CD1c-positive myeloid dendritic cell (primary cell): Measurements from ENCODE around the gene PDCD1LG2.
"Not testable (repeated sequence)": the region's sequence is repeated elsewhere in the genome, so short reads cannot be mapped to it uniquely, and the experiment has no call there.

ENCODE experiments used
- DNase-seq: peaks from one replicate; pipeline ENCODE4 v3.0.0-alpha.2; 2016; ENCODE audit errors: extremely low spot score

The PDCD1LG2 gene

DNA sequence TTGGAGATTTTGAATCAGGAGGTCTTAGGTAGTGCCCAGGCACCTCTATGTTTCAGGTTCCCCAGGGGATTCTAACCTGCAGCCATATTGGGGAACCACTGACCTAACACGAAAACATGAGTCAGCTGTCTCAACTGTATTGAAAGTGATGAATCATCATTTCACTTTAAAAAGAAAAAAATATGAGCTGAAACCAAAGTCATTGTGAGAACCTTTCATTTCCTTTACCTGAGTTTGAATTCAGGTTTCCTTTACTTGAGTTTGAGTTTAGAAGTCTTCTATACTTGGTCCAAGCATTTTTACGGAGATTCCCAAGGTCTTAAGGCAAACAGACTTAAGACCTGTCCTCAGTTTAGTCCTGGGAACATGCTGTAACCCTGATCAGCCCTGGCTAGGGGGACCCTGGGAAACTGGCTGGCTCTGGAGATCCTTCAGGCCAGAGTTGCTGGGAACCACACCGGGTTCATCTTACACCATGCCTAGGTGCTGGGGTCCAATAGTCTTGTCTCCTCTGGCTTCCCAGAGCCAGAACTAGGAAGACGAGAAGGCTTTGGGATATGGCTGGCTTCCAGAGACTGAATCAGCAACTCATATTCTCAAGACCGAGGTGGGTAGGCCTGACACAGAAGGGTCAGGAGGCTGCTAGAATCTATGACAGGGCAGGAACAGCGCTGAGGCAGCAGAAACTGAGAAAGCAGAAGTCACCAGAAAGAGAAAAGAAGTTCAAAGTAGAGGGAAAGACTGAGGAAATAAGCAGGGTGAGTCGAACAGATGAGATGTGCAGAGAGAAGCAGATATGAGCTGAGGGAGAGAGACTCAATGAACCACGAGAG lies 16.4 kb upstream of the PDCD1LG2 start:
- DNase-seq, result peak; percentile 84

DNA sequence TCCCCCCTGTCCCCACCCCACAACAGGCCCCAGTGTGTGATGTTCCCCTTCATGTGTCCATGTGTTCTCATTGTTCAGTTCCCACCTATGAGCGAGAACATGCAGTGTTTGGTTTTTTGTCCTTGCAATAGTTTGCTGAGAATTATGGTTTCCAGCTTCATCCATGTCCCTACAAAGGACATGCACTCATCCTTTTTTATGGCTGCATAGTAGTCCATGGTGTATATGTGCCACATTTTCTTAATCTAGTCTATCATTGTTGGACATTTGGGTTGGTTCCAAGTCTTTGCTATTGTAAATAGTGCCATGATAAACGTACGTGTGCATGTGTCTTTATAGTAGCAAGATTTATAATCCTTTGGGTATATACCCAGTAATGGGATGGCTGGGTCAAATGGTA lies 15.6 kb upstream of the PDCD1LG2 start:
- not testable (repeated sequence) for DNase-seq

DNA sequence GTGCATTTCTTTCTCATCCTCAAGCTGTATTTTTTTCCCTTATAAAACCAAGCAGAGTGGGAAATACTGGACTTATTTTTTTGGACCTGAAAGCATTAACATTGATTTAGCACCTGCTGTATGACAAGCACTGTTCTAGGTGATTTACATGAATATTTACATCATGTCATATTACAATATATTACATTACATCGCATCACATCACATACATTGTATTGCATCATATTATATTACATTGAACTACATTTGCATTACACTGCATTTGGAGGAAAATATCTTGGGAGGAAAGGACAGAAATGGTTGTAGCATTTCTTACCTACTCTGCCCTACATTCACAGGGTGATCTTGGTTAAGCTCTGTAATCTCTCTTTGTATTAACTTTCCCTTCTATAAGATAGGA lies 11.2 kb upstream of the PDCD1LG2 start:
- no peak for DNase-seq

GRCh38 chr9:5499889-5500398 lies 10.4 kb upstream of the PDCD1LG2 start:
- DNase-seq, result no peak

GRCh38 chr9:5500441-5501235 lies 9.7 kb upstream of the PDCD1LG2 start:
- no peak for DNase-seq

DNA sequence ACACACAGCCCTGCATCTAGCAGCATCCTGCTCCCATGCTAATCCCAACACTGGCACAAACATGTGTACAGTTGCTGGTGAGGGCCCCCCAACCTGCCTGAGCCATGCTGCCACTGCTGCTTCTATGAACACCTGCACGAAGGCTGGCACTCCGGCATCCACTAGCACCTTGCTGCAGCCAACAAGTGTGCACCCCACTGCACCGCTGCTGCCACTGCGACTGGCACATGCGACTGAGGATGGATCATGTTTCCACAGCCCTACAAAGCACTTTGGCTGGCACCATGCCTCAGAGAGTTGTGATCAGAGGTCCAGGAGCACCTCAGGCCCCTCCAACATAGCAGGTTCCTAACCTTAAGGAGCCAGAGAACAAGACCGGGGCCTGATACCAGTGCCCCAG lies 7.8 kb upstream of the PDCD1LG2 start:
- DNase-seq, result no peak

GRCh38 chr9:5509573-5509972 lies 758 bp upstream of the PDCD1LG2 start:
- no peak for DNase-seq

DNA sequence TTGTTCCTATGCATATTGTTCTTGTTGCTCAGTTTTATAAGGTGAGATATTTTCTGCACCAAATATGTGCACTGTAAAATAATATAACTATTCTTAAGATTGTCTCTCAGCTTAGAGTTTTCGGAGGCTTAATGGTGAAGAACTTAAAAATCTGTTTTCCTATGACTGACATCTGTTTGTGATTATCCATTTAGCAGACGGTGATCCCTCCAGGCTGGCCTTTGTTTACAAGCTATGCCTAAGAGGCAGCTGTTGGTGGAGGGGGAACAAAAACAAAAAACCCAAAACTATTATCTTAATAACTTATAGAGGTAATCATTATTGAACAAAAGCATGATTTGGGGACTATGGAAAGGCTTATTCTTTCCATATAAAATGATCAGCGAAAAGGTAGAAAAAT lies 658 bp downstream of the PDCD1LG2 start:
- DNase-seq, result no peak

GRCh38 chr9:5511476-5511875 lies 1.1 kb downstream of the PDCD1LG2 start:
- no peak for DNase-seq

DNA sequence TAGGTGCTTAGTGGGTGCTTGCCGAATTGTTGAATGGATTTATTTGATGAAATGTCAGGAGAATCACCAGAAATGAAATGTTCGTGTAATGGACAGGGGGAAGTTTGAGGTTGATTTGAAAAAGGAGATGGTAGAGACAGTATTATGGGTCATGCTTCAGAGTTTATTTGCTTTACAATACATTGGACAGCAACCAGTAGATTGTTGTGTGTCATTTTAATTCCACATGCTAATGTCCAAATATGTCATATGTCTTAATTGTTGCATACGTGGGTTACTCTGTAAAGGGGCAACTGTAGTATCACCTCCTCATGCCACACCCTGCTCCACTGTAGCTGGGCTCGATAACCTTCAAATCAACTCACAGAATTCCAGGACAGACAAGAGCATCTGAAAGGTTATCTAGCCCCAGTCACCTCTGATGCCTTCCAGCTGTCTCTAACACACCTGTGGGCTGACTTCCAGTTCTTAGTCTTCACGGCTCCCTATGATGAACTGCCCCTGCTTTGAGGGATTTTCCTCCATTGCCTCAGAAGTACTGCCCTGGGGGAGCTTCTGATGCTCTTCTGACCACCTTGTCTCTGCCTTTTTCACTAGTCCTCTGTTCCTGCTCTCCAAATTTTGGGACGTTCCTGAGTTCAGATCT lies 1.7 kb downstream of the PDCD1LG2 start:
- no peak for DNase-seq

GRCh38 chr9:5512658-5513452 lies 2.5 kb downstream of the PDCD1LG2 start:
- peak; percentile 34 for DNase-seq

DNA sequence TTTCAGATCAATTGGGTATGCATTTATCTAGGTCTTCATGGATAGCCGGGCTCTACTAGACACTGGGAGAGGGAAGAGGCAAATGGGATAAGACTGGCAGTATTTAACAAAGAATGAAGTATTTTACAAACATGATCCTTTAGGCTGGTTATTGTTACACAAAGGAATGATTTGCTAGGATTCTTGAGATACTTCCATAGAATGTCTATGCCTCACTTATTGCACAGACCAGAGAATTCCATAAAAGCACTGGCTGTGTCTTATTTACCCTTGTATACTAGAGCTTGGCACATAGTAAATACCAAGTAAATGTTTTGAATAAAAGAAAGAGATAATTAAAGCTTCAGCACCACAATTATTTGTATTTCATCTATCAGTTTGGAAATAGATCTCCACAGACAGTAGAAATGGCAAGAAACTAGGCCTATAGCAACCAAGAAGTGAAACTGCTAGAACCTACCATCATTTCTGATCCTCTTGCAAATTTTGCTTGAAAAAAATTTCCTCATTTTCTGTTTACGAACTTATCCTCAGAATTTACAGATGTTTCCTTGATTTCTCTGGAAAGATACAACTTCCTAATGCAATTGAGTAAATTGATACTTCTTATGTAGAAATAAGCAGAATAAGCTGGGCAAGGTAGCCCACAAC lies 3.8 kb downstream of the PDCD1LG2 start:
- peak; percentile 39 for DNase-seq

- DNase-seq, result no peak
These were observed 4.4 kb downstream of the PDCD1LG2 start for GRCh38 chr9:5514617-5515260.

DNA sequence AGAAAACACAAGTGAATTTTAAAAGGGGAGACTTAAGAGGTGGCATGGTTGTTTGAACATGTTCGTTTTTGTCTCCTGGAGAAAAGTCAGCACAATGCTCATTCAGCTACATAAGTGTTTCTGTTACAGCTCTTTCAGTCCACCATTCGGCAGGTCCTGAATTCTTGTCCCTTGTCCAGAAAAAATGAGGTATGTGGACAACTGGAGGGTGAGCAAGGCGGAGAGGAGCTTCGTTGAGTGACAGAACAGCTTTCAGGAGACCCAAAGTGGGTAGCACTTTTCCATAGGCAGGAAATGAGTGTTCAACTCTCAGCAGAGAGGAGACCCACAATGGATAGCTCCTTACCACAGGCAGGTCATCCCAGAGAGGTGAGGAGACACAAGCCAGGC lies 4.9 kb downstream of the PDCD1LG2 start:
- DNase-seq, result no peak

- DNase-seq, result no peak
These were observed 6.3 kb downstream of the PDCD1LG2 start for GRCh38 chr9:5516453-5517220.

DNA sequence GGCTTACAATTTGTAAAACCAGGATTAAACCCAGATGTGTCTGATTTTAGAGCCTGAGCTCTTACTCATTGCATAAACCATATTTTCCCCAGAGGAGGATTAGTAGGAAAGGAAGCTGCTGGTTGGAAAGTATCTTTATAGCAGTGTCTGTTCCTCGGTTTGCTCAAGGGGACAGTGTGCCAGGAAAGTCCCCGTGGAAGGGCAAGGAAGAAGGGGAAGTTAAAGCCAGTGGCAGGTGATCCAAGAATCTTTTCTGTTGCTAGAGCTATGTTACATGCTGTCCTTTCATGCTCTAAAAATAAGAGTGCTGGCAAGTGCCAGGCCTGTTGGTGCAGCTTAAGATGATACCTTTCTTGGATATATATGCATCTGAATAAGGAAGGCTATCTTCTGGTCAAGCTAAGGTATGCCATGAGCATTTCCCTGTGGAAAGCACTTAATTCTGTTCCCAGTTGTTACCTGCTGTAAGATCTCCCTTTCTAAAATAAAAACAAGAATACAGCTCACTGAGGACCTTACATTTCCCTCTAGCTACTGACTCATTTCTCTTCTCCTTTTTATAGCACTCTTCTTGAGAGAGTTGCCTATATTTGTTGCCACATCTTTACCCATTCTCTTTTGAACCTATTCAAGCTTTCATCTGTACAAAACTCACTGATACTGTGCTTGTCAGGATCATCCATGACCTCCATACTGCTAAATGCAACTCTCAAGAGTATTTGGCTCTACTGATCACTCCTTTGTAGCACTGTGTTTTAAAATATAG lies 8.0 kb downstream of the PDCD1LG2 start:
- DNase-seq, result peak; percentile 33

DNA sequence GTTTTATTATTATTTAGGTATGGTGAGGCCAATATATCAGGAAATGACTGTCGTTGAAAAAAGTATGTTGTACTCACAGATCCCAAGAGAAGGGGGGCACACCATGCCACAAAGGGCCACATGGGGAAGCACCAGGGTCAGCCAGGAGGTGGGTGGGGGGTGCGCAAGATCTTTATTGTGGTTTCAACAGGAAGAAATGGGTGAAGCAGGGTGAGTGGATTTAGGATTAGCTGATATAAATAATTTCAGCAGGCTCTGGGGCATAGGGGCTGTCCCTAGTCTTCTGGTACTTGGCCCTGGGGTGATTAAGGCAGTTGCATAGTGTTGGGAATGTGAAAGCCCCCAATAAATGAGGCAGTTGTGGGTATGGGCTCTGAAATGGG lies 8.6 kb downstream of the PDCD1LG2 start:
- no peak for DNase-seq

GRCh38 chr9:5524090-5524489 lies 13.8 kb downstream of the PDCD1LG2 start:
- DNase-seq, result no peak

GRCh38 chr9:5529683-5530221 lies 19.4 kb downstream of the PDCD1LG2 start:
- peak; percentile 68 for DNase-seq
